ENCODE results near the gene PIK3C2G.

DNA sequence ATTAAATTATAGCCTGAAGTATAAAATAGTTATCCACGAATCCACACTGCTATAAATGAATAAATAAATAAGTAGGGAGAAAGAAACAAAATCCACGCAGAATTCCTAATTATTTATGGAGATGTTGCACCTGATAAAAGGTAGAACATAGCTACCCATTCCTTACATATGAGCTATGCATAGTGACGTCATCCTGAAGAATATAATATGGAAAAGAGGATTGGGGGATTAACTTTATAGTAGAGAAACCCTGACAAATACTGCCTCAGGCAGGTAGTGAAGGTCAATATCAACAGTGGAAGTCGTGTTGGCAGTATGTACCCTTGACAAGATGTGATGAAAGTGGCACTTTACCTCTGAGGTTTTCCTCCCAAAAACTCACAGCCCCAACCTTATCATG is 394.0 kb downstream of the PIK3C2G start:
- TF ChIP-seq CTCF (IDR thresholded peaks at IDR 0.05) (no peak), POLR2A (IDR thresholded peaks at IDR 0.05) (no peak)

Measured in vagina (tissue), 2 donors.